ENCODE measurements around the gene GNA14.

GNA14 gene

DNA sequence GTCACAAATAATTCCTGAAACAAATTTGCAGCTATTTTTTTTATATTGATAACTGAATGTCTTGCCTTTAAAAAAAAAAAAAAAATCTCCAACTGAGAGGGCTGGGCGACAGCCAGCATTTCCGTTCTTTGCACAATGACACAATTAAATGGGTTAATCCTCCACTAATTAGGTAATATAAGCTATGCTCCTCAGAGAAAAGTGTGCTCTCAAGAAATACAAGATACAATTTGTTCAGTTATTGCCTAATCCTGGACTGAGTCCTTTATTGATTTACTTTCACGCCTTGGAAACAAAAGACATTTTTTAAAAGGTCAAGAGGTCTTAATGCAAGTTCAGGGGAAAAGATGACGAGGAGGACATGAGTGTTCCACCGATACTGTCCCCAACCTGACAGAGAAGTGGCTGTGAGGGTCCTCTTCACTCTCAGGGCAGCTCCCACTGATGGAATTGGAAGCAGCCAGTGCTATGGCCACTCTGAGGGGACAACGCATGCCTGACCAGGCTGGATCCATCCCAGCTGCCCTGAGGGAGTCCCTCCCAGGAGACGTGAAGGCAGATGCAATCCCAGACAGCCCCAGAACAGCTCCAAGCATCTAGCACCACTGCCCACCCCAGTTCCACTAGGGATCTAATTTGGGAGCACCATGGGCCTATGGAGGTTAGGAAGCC is 220.7 kb downstream of the GNA14 start:
- no peak overlapping the region for H3K27ac ChIP-seq
- TF ChIP-seq ZFX (IDR thresholded peaks at IDR 0.05) (no peak), CTCF (conservative IDR thresholded peaks at IDR 0.05) (no peak)

GRCh38 chr9:77426712-77427111 is 221.4 kb downstream of the GNA14 start:
- no peak for TF ChIP-seq ZFX (IDR thresholded peaks at IDR 0.05)
- no peak overlapping the region for H3K27ac ChIP-seq

DNA sequence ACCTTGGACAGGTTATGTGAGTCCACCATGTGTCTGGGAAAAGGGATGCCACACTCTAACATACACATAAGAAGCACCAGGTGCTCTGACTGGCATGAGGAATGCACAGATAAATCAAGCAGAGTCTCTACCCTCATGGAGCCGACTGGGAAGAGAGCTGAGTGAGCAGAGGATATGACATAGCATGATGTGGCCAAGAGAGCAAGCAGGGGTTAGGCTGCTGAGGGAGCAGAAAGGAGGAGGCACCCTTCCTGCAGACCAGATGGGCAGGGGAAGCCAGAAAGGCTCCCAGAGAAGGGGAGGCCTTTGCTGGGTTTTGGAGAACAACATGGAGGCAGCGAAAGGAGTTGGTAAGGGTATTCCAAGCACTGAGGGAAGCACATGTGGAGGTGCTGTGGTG is 223.1 kb downstream of the GNA14 start:
- no peak overlapping the region for H3K27ac ChIP-seq
- TF ChIP-seq ZFX (IDR thresholded peaks at IDR 0.05) = no peak
- no peak for TF ChIP-seq CTCF (conservative IDR thresholded peaks at IDR 0.05)

- no peak overlapping the region for H3K27ac ChIP-seq
- no peak for TF ChIP-seq ZFX (IDR thresholded peaks at IDR 0.05)
- no peak for TF ChIP-seq CTCF (conservative IDR thresholded peaks at IDR 0.05)
Measured at GRCh38 chr9:77423841-77424240, 224.3 kb downstream of the GNA14 start.

- TF ChIP-seq CTCF (conservative IDR thresholded peaks at IDR 0.05) (no peak), ZFX (IDR thresholded peaks at IDR 0.05) (no peak)
- H3K27ac ChIP-seq = no peak overlapping the region
Measured at GRCh38 chr9:77422969-77423368, 225.2 kb downstream of the GNA14 start.

GRCh38 chr9:77421506-77422265 is 226.4 kb downstream of the GNA14 start:
- TF ChIP-seq CTCF (conservative IDR thresholded peaks at IDR 0.05) (no peak), ZFX (IDR thresholded peaks at IDR 0.05) (no peak)
- H3K27ac ChIP-seq = no peak overlapping the region

DNA sequence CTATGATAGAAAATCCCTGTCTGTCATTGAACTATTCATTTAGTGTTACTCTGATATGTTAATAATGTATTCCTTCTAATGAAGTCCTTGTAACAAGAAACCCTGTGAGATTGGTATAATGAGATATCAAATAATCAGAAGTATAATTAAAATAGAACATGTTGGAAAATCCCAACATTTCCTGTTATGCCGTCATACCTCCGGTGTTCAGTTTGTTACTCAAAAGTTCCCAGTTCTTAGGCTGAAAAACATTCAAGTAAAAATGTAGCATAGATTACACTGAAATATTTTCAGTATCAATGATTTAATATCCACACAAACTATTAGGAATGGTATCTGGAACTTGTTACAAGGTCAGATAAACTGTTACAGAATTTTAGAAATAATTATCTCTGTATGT is 227.5 kb downstream of the GNA14 start:
- TF ChIP-seq CTCF (conservative IDR thresholded peaks at IDR 0.05) (no peak), ZFX (IDR thresholded peaks at IDR 0.05) (no peak)

More for the DNA sequence above, 227.5 kb downstream of the GNA14 start:
- H3K27ac ChIP-seq = no peak overlapping the region
